RWPE2 (cell line): Measurements from ENCODE around the gene ECD.

Source experiments
- ATAC-seq: fragments of 200-7000 bp; cut with Tn5 transposase; 3 replicates; pipeline ENCODE4 v1.9.1; 2021; ENCODE audit warnings: low read depth
- DNase-seq: peaks from one replicate; pipeline ENCODE4 v3.0.0-alpha.2; 2020; ENCODE audit warnings: low spot score
- H3K27ac ChIP-seq: fragments of 450-650 bp; 2 replicates; pipeline ENCODE4 v1.5.1; 2017; ENCODE audit warnings: mild to moderate bottlenecking; ENCODE audit not compliant: poor library complexity, severe bottlenecking
- H3K27me3 ChIP-seq: fragments of 250-450 bp; sonication (Bioruptor Pico); 2 replicates; pipeline ENCODE4 v1.5.1; 2021; ENCODE audit warnings: mild to moderate bottlenecking, moderate library complexity; ENCODE audit not compliant: insufficient read depth, poor library complexity, severe bottlenecking
- H3K36me3 ChIP-seq: fragments of 250-450 bp; sonication (Bioruptor Pico); 2 replicates; pipeline ENCODE4 v1.5.1; 2020; ENCODE audit warnings: low read depth, mild to moderate bottlenecking, moderate library complexity
- H3K4me1 ChIP-seq: fragments of 250-450 bp; sonication (Bioruptor Pico); 2 replicates; pipeline ENCODE4 v1.5.1; 2021; ENCODE audit warnings: mild to moderate bottlenecking, moderate library complexity; ENCODE audit not compliant: insufficient read depth, poor library complexity, severe bottlenecking
- H3K4me3 ChIP-seq: fragments of 250-450 bp; sonication (Bioruptor Pico); 2 replicates; pipeline ENCODE4 v1.5.1; 2021; ENCODE audit warnings: mild to moderate bottlenecking, moderate library complexity; ENCODE audit not compliant: severe bottlenecking
- H3K9me3 ChIP-seq: fragments of 250-450 bp; sonication (Bioruptor Pico); 2 replicates; pipeline ENCODE4 v1.5.1; 2021; ENCODE audit warnings: mild to moderate bottlenecking, moderate library complexity; ENCODE audit not compliant: severe bottlenecking
- TF ChIP-seq, protein P1 (sequence below): fragments of 450-650 bp; IDR thresholded peaks from one replicate; pipeline ENCODE4 v1.5.1; 2017; ENCODE audit warnings: mild to moderate bottlenecking, moderate library complexity; ENCODE audit not compliant: poor library complexity, severe bottlenecking

The ECD gene

DNA sequence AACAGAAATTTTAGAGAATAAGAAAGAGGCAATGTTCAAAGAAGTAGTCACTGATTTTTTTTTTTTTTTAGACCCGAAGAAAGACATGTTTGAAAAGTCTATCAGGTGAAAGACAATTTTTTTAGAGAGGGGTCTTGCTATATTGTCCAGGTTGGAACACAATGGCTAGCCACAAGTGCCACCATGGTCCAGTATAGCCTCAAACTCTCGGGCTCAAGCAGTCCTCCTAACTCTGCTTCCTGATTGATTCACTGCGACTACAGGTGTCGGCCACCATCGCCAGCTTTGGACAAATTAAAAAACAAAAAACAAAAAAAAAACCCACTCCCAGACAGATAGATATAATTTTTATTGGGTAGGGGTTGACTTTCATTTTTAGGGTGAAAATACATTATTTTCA is 22.4 kb upstream of the ECD start:
- Histone ChIP-seq H3K36me3 (peaks cover 31% of the 10 kb centered on the region), H3K9me3 (no peaks in the 10 kb centered on the region), H3K27me3 (no peaks in the 10 kb centered on the region), H3K4me1 (no peaks in the 10 kb centered on the region), H3K4me3 (no peak overlapping the region), H3K27ac (no peak overlapping the region)
- TF ChIP-seq, protein P1, sequence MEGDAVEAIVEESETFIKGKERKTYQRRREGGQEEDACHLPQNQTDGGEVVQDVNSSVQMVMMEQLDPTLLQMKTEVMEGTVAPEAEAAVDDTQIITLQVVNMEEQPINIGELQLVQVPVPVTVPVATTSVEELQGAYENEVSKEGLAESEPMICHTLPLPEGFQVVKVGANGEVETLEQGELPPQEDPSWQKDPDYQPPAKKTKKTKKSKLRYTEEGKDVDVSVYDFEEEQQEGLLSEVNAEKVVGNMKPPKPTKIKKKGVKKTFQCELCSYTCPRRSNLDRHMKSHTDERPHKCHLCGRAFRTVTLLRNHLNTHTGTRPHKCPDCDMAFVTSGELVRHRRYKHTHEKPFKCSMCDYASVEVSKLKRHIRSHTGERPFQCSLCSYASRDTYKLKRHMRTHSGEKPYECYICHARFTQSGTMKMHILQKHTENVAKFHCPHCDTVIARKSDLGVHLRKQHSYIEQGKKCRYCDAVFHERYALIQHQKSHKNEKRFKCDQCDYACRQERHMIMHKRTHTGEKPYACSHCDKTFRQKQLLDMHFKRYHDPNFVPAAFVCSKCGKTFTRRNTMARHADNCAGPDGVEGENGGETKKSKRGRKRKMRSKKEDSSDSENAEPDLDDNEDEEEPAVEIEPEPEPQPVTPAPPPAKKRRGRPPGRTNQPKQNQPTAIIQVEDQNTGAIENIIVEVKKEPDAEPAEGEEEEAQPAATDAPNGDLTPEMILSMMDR = no peak
- no peak for DNase-seq
- ATAC-seq = no peak

DNA sequence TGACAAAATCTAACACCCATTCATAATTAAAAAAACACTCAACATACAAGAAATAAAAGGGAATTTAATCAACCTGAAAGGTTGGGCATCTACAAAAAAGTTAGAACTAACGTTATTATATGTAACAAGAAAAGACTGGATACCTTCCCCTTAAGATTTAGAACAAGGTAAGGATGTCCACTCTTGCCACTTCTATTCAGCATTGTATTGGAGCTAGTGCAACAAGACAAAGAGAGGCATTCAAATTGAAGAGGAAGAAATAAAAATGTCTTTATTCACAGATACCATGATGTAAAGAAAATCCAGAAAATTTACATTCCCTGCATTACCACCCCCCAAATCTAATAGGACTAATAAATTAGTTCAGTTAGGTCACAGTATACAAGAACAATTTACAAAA is 18.5 kb upstream of the ECD start:
- Histone ChIP-seq H3K27me3 (no peaks in the 10 kb centered on the region), H3K4me1 (no peaks in the 10 kb centered on the region), H3K4me3 (no peak overlapping the region), H3K9me3 (no peaks in the 10 kb centered on the region), H3K27ac (no peak overlapping the region), H3K36me3 (peaks cover 19% of the 10 kb centered on the region)
- no peak for ATAC-seq
- TF ChIP-seq, protein P1 = no peak
- no peak for DNase-seq

- no peak for DNase-seq
- ATAC-seq = no peak
- Histone ChIP-seq H3K27ac (no peak overlapping the region), H3K36me3 (peaks cover 32% of the 10 kb centered on the region), H3K4me3 (no peak overlapping the region), H3K4me1 (no peaks in the 10 kb centered on the region), H3K27me3 (no peaks in the 10 kb centered on the region), H3K9me3 (no peaks in the 10 kb centered on the region)
- TF ChIP-seq, protein P1 = no peak
Measured at GRCh38 chr10:73183667-73184281, 16.0 kb upstream of the ECD start.

DNA sequence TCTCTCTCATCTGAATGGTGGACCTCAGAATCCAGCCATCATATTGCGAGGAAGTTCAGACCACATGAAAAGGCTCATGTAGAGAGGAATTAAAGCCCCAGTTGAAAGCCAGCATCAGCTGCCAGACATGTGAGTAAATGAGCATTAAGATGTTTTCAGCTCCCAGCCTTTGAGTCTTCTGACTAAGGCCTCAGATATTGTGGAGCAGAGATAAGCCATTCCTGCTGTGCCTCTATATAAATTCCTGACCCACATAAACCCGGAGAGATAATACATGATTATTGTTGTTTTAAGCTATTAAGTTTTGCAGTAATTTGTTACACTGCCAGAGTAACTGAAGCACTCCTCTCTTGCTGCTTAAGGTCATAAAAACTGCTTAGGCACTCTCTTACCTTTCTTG is 14.8 kb upstream of the ECD start:
- TF ChIP-seq, protein P1 = no peak
- Histone ChIP-seq H3K36me3 (peaks cover 36% of the 10 kb centered on the region), H3K27me3 (no peaks in the 10 kb centered on the region), H3K4me1 (no peaks in the 10 kb centered on the region), H3K9me3 (no peaks in the 10 kb centered on the region), H3K27ac (no peak overlapping the region), H3K4me3 (no peak overlapping the region)
- DNase-seq = no peak
- ATAC-seq = no peak

DNA sequence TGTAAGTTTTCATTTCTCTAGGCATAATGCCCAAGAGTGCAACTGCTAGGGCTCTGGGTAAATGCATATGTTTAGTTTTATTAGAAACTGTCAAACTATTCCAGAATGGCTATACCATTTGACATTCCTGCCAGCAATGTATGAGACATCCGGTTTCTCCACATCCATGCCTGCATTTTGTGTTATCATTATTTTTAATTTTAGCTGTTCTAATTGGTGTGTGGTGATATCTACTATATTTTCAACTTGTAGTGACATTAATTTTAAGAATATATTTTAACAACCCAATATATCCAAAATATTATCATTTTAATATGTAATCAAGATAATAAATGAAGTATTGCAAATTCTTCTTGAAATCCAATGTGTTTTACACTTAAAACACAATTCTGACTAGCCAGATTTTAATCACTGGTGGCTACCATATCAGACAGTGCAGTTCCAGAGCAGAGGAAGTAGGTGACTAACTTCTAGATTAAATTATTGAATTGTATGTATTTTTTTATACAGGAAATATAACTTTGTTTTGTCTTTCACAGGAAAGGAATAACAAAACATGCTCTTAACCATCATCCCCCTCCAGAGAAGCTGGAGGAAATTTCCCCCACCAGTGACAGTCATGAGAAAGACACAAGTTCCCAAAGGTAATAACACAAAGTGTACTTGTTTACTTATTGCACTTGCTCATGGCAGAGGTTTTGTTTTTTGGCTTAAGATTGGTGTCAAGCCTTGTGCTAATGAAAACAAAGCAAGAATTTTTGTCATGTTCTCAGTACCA is 6.5 kb upstream of the ECD start:
- ATAC-seq (no peak), DNase-seq (no peak)
- H3K4me3 ChIP-seq = no peak overlapping the region
- H3K4me1 ChIP-seq = no peaks in the 10 kb centered on the region
- TF ChIP-seq, protein P1 = no peak
- no peaks in the 10 kb centered on the region for H3K9me3 ChIP-seq
- no peaks in the 10 kb centered on the region for H3K27me3 ChIP-seq
- H3K27ac ChIP-seq = no peak overlapping the region
- H3K36me3 ChIP-seq = peaks cover 5% of the 10 kb centered on the region; the same call in 1 of the 2 replicates
